Esophagus muscularis mucosa (tissue), 2 donors: Measurements from ENCODE around the gene IL20.

Source experiments
- EP300 ChIP-seq: sonication (generic); formaldehyde crosslinking; IDR thresholded peaks from one replicate; pipeline ENCODE4 v1.6.1; 2017; ENCODE audit warnings: antibody characterized with exemption
- POLR2A ChIP-seq: fragments of 450-650 bp; IDR thresholded peaks from one replicate; pipeline ENCODE4 v1.6.1; 2017; ENCODE audit warnings: antibody characterized with exemption, moderate library complexity, mild to moderate bottlenecking, low read depth

DNA sequence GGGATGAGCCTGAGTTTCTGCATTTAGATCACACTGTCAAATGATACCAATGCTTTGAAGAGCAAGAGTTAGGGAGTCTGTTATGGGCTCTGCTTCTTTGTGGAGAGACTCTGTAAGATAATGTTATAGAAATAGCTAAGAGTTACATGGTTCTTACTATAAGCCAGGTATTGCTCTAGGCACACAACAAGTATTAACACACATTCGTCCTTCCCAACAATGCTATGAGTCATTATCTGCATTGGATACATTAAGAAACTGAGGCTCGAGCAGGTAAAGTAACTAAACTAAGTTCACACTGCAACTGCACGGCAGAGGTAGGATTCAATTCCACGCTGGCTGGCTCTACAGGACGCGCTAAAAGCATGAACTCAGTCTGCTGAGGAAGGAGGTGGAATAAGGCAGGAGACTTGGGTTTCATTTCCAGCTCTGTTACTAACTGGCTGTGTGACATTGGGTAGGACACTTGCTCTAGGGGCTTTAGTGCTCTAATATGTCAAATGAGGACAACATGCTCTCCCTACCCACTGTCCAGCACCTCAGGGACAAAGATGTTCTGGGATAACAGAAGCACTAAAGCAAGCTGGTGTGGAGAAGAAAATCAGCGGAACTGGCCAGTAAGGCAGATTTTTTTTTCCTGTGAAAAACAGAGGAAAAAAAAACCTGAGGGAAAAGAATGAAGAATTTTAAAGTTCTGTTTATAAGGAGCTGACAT is 23.7 kb upstream of the IL20 start:
- TF ChIP-seq POLR2A (no peak), EP300 (no peak)
